Gastroesophageal sphincter (tissue), 3 donors: ENCODE data around the gene RRP8.

Experiments
- CTCF ChIP-seq, 4 experiments: fragments of 200-600 bp in 2 of 4; fragments of 450-650 bp in 2 of 4; sonication (generic) in 1 of 4; IDR thresholded peaks; one replicate each; pipeline ENCODE4 v1.5.1; 2017 to 2019; ENCODE audit warnings: antibody characterized with exemption in 4 of 4, mild to moderate bottlenecking in 2 of 4, moderate library complexity in 2 of 4
- EP300 ChIP-seq: sonication (generic); formaldehyde crosslinking; IDR thresholded peaks from one replicate; pipeline ENCODE4 v1.6.1; 2017; ENCODE audit warnings: antibody characterized with exemption, mild to moderate bottlenecking
- POLR2A ChIP-seq, 2 donors: fragments of 450-650 bp; IDR thresholded peaks; one replicate each; pipeline ENCODE4 v1.6.1; 2017; ENCODE audit warnings: antibody characterized with exemption in 2 of 2, mild to moderate bottlenecking in 2 of 2, moderate library complexity in 1 of 2

GRCh38 chr11:6638429-6638828 lies 35.0 kb upstream of the RRP8 start:
- no peak for TF ChIP-seq CTCF (IDR thresholded peaks at IDR 0.05)
- TF ChIP-seq EP300, result no peak
- no peak for TF ChIP-seq POLR2A (IDR thresholded peaks at IDR 0.05)
